HepG2 (cell line): ENCODE measurements around the gene GNL3. TPM values are rescaled to one million over a fixed set of nuclear protein-coding genes. Genes with fewer than 3 reads are reported as not detected.

Experiments
- ELF4 ChIP-seq: sonication (generic); formaldehyde crosslinking; IDR thresholded peaks from 2 replicates; pipeline ENCODE4 v1.5.0; 2020; ENCODE audit warnings: missing genetic modification reagents, mild to moderate bottlenecking, moderate library complexity, borderline replicate concordance
- FOXP1 ChIP-seq, 2 experiments: fragments of 450-650 bp in 1 of 2; IDR thresholded peaks; 2 replicates each; pipeline ENCODE4 v1.6.1; 2017 to 2018; ENCODE audit warnings: antibody characterized with exemption in 1 of 2
- GPN1 ChIP-seq: sonication (generic); formaldehyde crosslinking; IDR thresholded peaks from 2 replicates; pipeline ENCODE4 v1.5.1; 2020; ENCODE audit warnings: missing genetic modification reagents, borderline replicate concordance
- IRX3 ChIP-seq: sonication (generic); formaldehyde crosslinking; IDR thresholded peaks from 2 replicates; pipeline ENCODE4 v1.8.1; 2023; ENCODE audit warnings: mild to moderate bottlenecking, low read depth, missing genetic modification reagents, borderline replicate concordance
- KDM4B ChIP-seq: sonication (generic); formaldehyde crosslinking; IDR thresholded peaks from 2 replicates; pipeline ENCODE4 v1.4.0; 2020; ENCODE audit warnings: missing genetic modification reagents
- KLF16 ChIP-seq, 2 experiments: sonication (generic) in 1 of 2; formaldehyde crosslinking in 1 of 2; IDR thresholded peaks; 2 replicates each; pipeline versions ENCODE4 v1.6.1 to v1.8.0; 2016 to 2023; ENCODE audit warnings: missing genetic modification reagents in 2 of 2, missing compliant biosample characterization in 1 of 2
- PCBP2 ChIP-seq: fragments of 200-400 bp; formaldehyde crosslinking; optimal IDR thresholded peaks from 2 replicates; pipeline ENCODE3; 2018; ENCODE audit warnings: low read length, low read depth; ENCODE audit not compliant: poor library complexity, severe bottlenecking
- PHF8 ChIP-seq: sonication (generic); formaldehyde crosslinking; IDR thresholded peaks from 2 replicates; pipeline ENCODE4 v1.5.0; 2020; ENCODE audit warnings: missing genetic modification reagents
- POLR2A ChIP-seq, 2 experiments: IDR thresholded peaks; 2 replicates each; pipeline ENCODE4 v1.6.1; 2011; ENCODE audit warnings: low read depth in 2 of 2, low read length in 2 of 2, mild to moderate bottlenecking in 1 of 2, moderate library complexity in 1 of 2; ENCODE audit not compliant: insufficient read depth in 1 of 2
- POLR2G ChIP-seq: fragments of 200-400 bp; formaldehyde crosslinking; IDR thresholded peaks from 2 replicates; pipeline ENCODE4 v1.6.1; 2018; ENCODE audit warnings: mild to moderate bottlenecking, low read depth, low read length, moderate library complexity
- RAD51 ChIP-seq: fragments of 450-650 bp; IDR thresholded peaks from 2 replicates; pipeline ENCODE4 v1.6.1; 2016; ENCODE audit warnings: borderline replicate concordance
- SETDB1 ChIP-seq: sonication (generic); formaldehyde crosslinking; IDR thresholded peaks from 2 replicates; pipeline ENCODE4 v1.5.1; 2020; ENCODE audit warnings: missing genetic modification reagents, mild to moderate bottlenecking, borderline replicate concordance
- SP140L ChIP-seq: sonication (generic); formaldehyde crosslinking; IDR thresholded peaks from 2 replicates; pipeline ENCODE4 v1.4.0; 2020; ENCODE audit warnings: missing genetic modification reagents, borderline replicate concordance
- SRSF4 ChIP-seq: fragments of 200-400 bp; formaldehyde crosslinking; IDR thresholded peaks from one replicate; pipeline ENCODE4 v1.6.1; 2018; ENCODE audit warnings: mild to moderate bottlenecking, low read depth, low read length, moderate library complexity; ENCODE audit not compliant: poor library complexity, severe bottlenecking
- TP53 ChIP-seq: sonication (generic); formaldehyde crosslinking; conservative IDR thresholded peaks from 2 replicates; pipeline ENCODE4 v1.4.0; 2020; ENCODE audit warnings: missing genetic modification reagents
- YY1 ChIP-seq: IDR thresholded peaks from 2 replicates; pipeline ENCODE4 v1.6.1; 2011; ENCODE audit warnings: low read length, low read depth, moderate library complexity, mild to moderate bottlenecking; ENCODE audit not compliant: insufficient read depth, insufficient replicate concordance
- ZEB1 ChIP-seq: IDR thresholded peaks from 2 replicates; pipeline ENCODE4 v1.6.1; 2012; ENCODE audit warnings: mild to moderate bottlenecking, low read depth, inconsistent platforms; ENCODE audit not compliant: insufficient replicate concordance
- ZMAT3 ChIP-seq: sonication (generic); formaldehyde crosslinking; conservative IDR thresholded peaks from 2 replicates; pipeline ENCODE4 v1.7.0; 2021; ENCODE audit warnings: missing genetic modification reagents
- ZMYM3 ChIP-seq: sonication (generic); formaldehyde crosslinking; IDR thresholded peaks from 2 replicates; pipeline ENCODE4 v1.5.1; 2020; ENCODE audit warnings: mild to moderate bottlenecking, missing genetic modification reagents
- ZNF230 ChIP-seq: sonication (generic); formaldehyde crosslinking; IDR thresholded peaks from 2 replicates; pipeline ENCODE4 v1.4.0; 2020; ENCODE audit warnings: mild to moderate bottlenecking, missing genetic modification reagents
- ZNF501 ChIP-seq: sonication (generic); formaldehyde crosslinking; IDR thresholded peaks from 2 replicates; pipeline ENCODE4 v1.5.1; 2020; ENCODE audit warnings: mild to moderate bottlenecking, moderate library complexity, missing genetic modification reagents
- ZNF713 ChIP-seq: sonication (generic); formaldehyde crosslinking; IDR thresholded peaks from 2 replicates; pipeline ENCODE4 v1.4.0; 2020; ENCODE audit warnings: mild to moderate bottlenecking, missing genetic modification reagents
- ZNF777 ChIP-seq: sonication (generic); formaldehyde crosslinking; IDR thresholded peaks from 2 replicates; pipeline ENCODE4 v1.4.0; 2020; ENCODE audit warnings: missing genetic modification reagents
- ZSCAN30 ChIP-seq: sonication (generic); formaldehyde crosslinking; IDR thresholded peaks from 2 replicates; pipeline ENCODE4 v1.5.0; 2020; ENCODE audit warnings: mild to moderate bottlenecking, missing genetic modification reagents
- polyA plus RNA-seq, 8 experiments: library from polyadenylated mRNA; depleted of rRNA in 3 of 8; stranded (reverse) in 7 of 8; unstranded in 1 of 8; fragments of >200 nt; fragmentation: Illumina TruSeq in 4 of 8; extraction: Trizol in 4 of 8; gene quantifications; 2 replicates each; pipeline versions ENCODE4 v1.2.1 to v1.2.3, GENCODE V29; 2011 to 2016; ENCODE audit warnings: low read depth in 4 of 8, missing spikeins in 1 of 8, mixed read lengths in 1 of 8; ENCODE audit not compliant: insufficient read depth in 1 of 8
- total RNA-seq, 5 experiments: library from RNA; depleted of rRNA; stranded (reverse); fragments of >200 nt; fragmentation: Illumina TruSeq; extraction: Trizol; gene quantifications; 2 replicates each; pipeline ENCODE4 v1.2.3, GENCODE V29; 2016; ENCODE audit warnings: low read depth in 1 of 5
- TF ChIP-seq, protein P1 (sequence below): sonication (generic); formaldehyde crosslinking; IDR thresholded peaks from 2 replicates; pipeline ENCODE4 v1.5.0; 2020; ENCODE audit warnings: missing genetic modification reagents, mild to moderate bottlenecking, borderline replicate concordance
- TF ChIP-seq, protein P2 (sequence below): sonication (generic); formaldehyde crosslinking; conservative IDR thresholded peaks from 2 replicates; pipeline ENCODE4 v1.8.1; 2023; ENCODE audit warnings: missing genetic modification reagents
- TF ChIP-seq, protein P3 (sequence below): sonication (generic); formaldehyde crosslinking; IDR thresholded peaks from 2 replicates; pipeline ENCODE4 v1.4.0; 2020; ENCODE audit warnings: missing genetic modification reagents, borderline replicate concordance
- TF ChIP-seq, protein P4 (sequence below): IDR thresholded peaks from 2 replicates; pipeline ENCODE4 v1.6.1; 2012; ENCODE audit warnings: inconsistent platforms

Gene GNL3
- total and polyA plus RNA-seq, 2 of the 13 experiments (the other 11 are each of a cell fraction or from before 2014, with no cell fraction given) = 129 to 257 TPM

DNA sequence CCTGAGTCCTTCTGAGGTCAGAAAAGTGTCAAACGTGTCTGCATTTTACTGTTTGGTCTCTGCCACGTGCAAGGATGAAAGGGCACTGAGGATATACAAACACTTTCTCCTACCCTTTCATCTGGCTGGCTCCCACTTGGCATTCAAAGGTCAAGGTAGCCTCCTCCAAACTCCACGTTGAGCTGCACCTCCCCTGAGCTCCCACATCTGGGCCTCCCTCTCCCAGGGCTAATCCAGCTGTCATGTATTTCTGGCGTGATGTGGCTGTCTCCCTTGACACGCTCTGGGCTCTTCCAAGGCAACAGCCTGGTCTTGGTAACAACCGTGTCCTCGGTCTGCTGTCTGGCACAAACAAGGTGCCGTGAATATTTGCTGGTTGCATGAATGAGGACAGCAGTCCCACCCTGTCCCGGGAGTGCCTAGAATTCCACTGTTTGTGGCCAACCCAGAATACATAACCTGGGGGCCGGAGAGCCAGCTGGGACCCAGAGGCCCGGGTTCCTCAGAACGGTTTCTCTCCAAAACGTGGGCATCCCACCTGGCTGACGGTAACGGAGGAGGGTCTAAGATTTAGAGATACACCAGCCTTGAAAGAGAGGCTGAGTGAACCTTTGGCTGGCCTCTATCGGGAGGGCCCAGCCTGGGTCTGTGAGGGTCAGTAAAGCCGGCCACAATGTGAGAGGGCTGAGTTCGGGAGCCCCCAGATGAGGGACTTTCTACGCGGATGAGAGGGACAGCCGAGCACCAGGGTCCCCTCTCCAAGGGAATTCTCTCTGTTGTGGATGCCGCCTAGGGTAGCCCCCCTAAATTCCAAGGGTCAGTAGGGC is 19.0 kb downstream of the GNL3 start (continued):
- peak; percentile 22; the same call in 1 of the 2 replicates for TF ChIP-seq ZNF230 (CRISPR knock-in tag)
- peak; percentile 14; the same call in 1 of the 2 replicates for TF ChIP-seq ZMYM3 (CRISPR knock-in tag)
- TF ChIP-seq, protein P1, sequence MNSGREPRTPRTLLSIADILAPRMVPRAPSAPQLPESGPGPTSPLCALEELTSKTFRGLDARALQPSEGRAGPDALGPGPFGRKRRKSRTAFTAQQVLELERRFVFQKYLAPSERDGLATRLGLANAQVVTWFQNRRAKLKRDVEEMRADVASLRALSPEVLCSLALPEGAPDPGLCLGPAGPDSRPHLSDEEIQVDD (CRISPR knock-in tag) = no peak
- TF ChIP-seq ZNF777 = peak; percentile 22; the same call in 1 of the 2 replicates
- TF ChIP-seq PHF8 (CRISPR knock-in tag) = peak; percentile 47; the same call in 1 of the 2 replicates
- 0 out of 2 replicates have a peak, but pooled peaks have one; percentile 24 for TF ChIP-seq TP53
- TF ChIP-seq KDM4B = peak; percentile 44; the same call in 1 of the 2 replicates
- TF ChIP-seq SRSF4 = no peak
- 0 out of 2 replicates have a peak, but pooled peaks have one; percentile 13 for TF ChIP-seq IRX3
- no peak for TF ChIP-seq ZNF713 (CRISPR knock-in tag)
- TF ChIP-seq POLR2A (IDR thresholded peaks at IDR 0.05; ENCODE audit: insufficient read depth in 1 of 2, low read depth in 2 of 2, low read length in 2 of 2) = peak; percentile 78 to 94
- no peak for TF ChIP-seq ZSCAN30
- no peak for TF ChIP-seq YY1
- TF ChIP-seq ZNF501 (CRISPR knock-in tag) = no peak; the same call in 1 of the 2 replicates
- TF ChIP-seq ZMAT3 (CRISPR knock-in tag) = peak; percentile 73
- TF ChIP-seq ELF4 = no peak
- TF ChIP-seq PCBP2 = no peak
- TF ChIP-seq FOXP1 (IDR thresholded peaks at IDR 0.05) = no peak
- peak; percentile 93 for TF ChIP-seq FOXP1 (CRISPR knock-in tag; IDR thresholded peaks at IDR 0.05)
- no peak; a peak in 1 of 4 replicates for TF ChIP-seq KLF16 (CRISPR knock-in tag; IDR thresholded peaks at IDR 0.05)
- no peak for TF ChIP-seq SETDB1 (CRISPR knock-in tag)
- TF ChIP-seq SP140L (CRISPR knock-in tag) = no peak
- TF ChIP-seq, protein P2, sequence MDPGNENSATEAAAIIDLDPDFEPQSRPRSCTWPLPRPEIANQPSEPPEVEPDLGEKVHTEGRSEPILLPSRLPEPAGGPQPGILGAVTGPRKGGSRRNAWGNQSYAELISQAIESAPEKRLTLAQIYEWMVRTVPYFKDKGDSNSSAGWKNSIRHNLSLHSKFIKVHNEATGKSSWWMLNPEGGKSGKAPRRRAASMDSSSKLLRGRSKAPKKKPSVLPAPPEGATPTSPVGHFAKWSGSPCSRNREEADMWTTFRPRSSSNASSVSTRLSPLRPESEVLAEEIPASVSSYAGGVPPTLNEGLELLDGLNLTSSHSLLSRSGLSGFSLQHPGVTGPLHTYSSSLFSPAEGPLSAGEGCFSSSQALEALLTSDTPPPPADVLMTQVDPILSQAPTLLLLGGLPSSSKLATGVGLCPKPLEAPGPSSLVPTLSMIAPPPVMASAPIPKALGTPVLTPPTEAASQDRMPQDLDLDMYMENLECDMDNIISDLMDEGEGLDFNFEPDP = no peak
- TF ChIP-seq, protein P3, sequence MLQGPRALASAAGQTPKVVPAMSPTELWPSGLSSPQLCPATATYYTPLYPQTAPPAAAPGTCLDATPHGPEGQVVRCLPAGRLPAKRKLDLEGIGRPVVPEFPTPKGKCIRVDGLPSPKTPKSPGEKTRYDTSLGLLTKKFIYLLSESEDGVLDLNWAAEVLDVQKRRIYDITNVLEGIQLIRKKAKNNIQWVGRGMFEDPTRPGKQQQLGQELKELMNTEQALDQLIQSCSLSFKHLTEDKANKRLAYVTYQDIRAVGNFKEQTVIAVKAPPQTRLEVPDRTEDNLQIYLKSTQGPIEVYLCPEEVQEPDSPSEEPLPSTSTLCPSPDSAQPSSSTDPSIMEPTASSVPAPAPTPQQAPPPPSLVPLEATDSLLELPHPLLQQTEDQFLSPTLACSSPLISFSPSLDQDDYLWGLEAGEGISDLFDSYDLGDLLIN (CRISPR knock-in tag) = 0 out of 2 replicates have a peak, but pooled peaks have one; percentile 76
- no peak for TF ChIP-seq RAD51
- no peak for TF ChIP-seq ZEB1
- TF ChIP-seq, protein P4, sequence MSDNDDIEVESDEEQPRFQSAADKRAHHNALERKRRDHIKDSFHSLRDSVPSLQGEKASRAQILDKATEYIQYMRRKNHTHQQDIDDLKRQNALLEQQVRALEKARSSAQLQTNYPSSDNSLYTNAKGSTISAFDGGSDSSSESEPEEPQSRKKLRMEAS = peak; percentile 96
- peak; percentile 70 for TF ChIP-seq POLR2G
- TF ChIP-seq GPN1 (CRISPR knock-in tag) = no peak
